ENCODE data around the gene ORAI1. TPM values are rescaled to one million over a fixed set of nuclear protein-coding genes. Genes with fewer than 3 reads are reported as not detected.

ORAI1 gene
- total RNA-seq, 4 donors from 2014 or later, result 6.8 to 15.4 (median 10.7) TPM

- ATAC-seq (ENCODE audit: low FRiP score) (no peak), DNase-seq (ENCODE audit: low spot score) (no peak)
- no peak for TF ChIP-seq CTCF (IDR thresholded peaks at IDR 0.05)
Measured at GRCh38 chr12:121637231-121637914, 11.0 kb downstream of the ORAI1 start.

GRCh38 chr12:121638298-121639202, 12.2 kb downstream of the ORAI1 start:
- ATAC-seq (ENCODE audit: low FRiP score), result peak; percentile 38
- TF ChIP-seq CTCF (IDR thresholded peaks at IDR 0.05), result no peak
- no peak for DNase-seq (ENCODE audit: low spot score)

- DNase-seq (ENCODE audit: low spot score), result no peak
- no peak for ATAC-seq (ENCODE audit: low FRiP score)
Measured at GRCh38 chr12:121641343-121641630, 15.0 kb downstream of the ORAI1 start.

GRCh38 chr12:121648458-121649028, 22.2 kb downstream of the ORAI1 start:
- ATAC-seq (ENCODE audit: low FRiP score), result no peak
- no peak for TF ChIP-seq CTCF (IDR thresholded peaks at IDR 0.05)
- DNase-seq (ENCODE audit: low spot score), result no peak

More at GRCh38 chr12:121641343-121641630, 15.0 kb downstream of the ORAI1 start:
- TF ChIP-seq CTCF (IDR thresholded peaks at IDR 0.05), result no peak

- ATAC-seq (ENCODE audit: low FRiP score), result no peak
- no peak for TF ChIP-seq CTCF (IDR thresholded peaks at IDR 0.05)
Measured at GRCh38 chr12:121649322-121649721, 23.0 kb downstream of the ORAI1 start.

GRCh38 chr12:121649819-121650353, 23.6 kb downstream of the ORAI1 start:
- no peak for ATAC-seq (ENCODE audit: low FRiP score)
- no peak for DNase-seq (ENCODE audit: low spot score)
- no peak for TF ChIP-seq CTCF (IDR thresholded peaks at IDR 0.05)

More at GRCh38 chr12:121649322-121649721, 23.0 kb downstream of the ORAI1 start:
- no peak for DNase-seq (ENCODE audit: low spot score)

Data from omental fat pad (tissue), 4 donors.